Skeletal muscle cell (primary cell): Measurements from ENCODE around the gene COL1A1.

Experiments
- DNase-seq: peaks from one replicate; pipeline ENCODE4 v3.0.0-alpha.2; 2010; ENCODE audit warnings: low read depth
- H3K4me3 ChIP-seq: 2 replicates; pipeline ENCODE4 v1.5.1; 2011; ENCODE audit warnings: low read depth, mild to moderate bottlenecking, control low read depth, low read length, moderate library complexity

The COL1A1 gene

GRCh38 chr17:50189550-50190292, 11.7 kb downstream of the COL1A1 start:
- no peak overlapping the region for H3K4me3 ChIP-seq
- no peak for DNase-seq

- no peak for DNase-seq
These were observed 12.4 kb downstream of the COL1A1 start for GRCh38 chr17:50188921-50189549.

GRCh38 chr17:50188531-50188920, 12.9 kb downstream of the COL1A1 start:
- DNase-seq: no peak
- no peak overlapping the region for H3K4me3 ChIP-seq

More at GRCh38 chr17:50188921-50189549, 12.4 kb downstream of the COL1A1 start:
- H3K4me3 ChIP-seq: no peak overlapping the region

GRCh38 chr17:50187751-50188530, 13.5 kb downstream of the COL1A1 start:
- no peak for DNase-seq
- H3K4me3 ChIP-seq: no peak overlapping the region

GRCh38 chr17:50187394-50187725, 14.1 kb downstream of the COL1A1 start:
- H3K4me3 ChIP-seq: no peak overlapping the region
- DNase-seq: no peak

- no peak for DNase-seq
- no peak overlapping the region for H3K4me3 ChIP-seq
These were observed 14.6 kb downstream of the COL1A1 start for GRCh38 chr17:50186661-50187393.

GRCh38 chr17:50185631-50186471, 15.6 kb downstream of the COL1A1 start:
- no peak overlapping the region for H3K4me3 ChIP-seq

GRCh38 chr17:50184611-50185398, 16.6 kb downstream of the COL1A1 start:
- H3K4me3 ChIP-seq: no peak overlapping the region
- DNase-seq: no peak

More at GRCh38 chr17:50185631-50186471, 15.6 kb downstream of the COL1A1 start:
- DNase-seq: no peak

GRCh38 chr17:50184064-50184463, 17.4 kb downstream of the COL1A1 start:
- no peak overlapping the region for H3K4me3 ChIP-seq
- DNase-seq: no peak

GRCh38 chr17:50183421-50183994, 17.9 kb downstream of the COL1A1 start:
- no peak for DNase-seq
- no peak overlapping the region for H3K4me3 ChIP-seq

GRCh38 chr17:50182783-50183420, 18.5 kb downstream of the COL1A1 start:
- DNase-seq: no peak
- H3K4me3 ChIP-seq: no peak overlapping the region

- no peak for DNase-seq
- H3K4me3 ChIP-seq: no peak overlapping the region
These were observed 19.6 kb downstream of the COL1A1 start for GRCh38 chr17:50181591-50182560.

GRCh38 chr17:50181144-50181543, 20.3 kb downstream of the COL1A1 start:
- H3K4me3 ChIP-seq: no peak overlapping the region
- no peak for DNase-seq

GRCh38 chr17:50180620-50181019, 20.8 kb downstream of the COL1A1 start:
- DNase-seq: no peak
- no peak overlapping the region for H3K4me3 ChIP-seq

GRCh38 chr17:50180111-50180510, 21.3 kb downstream of the COL1A1 start:
- H3K4me3 ChIP-seq: no peak overlapping the region

More at GRCh38 chr17:50180111-50180510, 21.3 kb downstream of the COL1A1 start:
- no peak for DNase-seq
